RWPE2 (cell line): Measurements from ENCODE around the gene RNF212.
"Not testable (repeated sequence)": the region's sequence is repeated elsewhere in the genome, so short reads cannot be mapped to it uniquely, and the experiment has no call there.

Experiments
- ATAC-seq: fragments of 200-7000 bp; cut with Tn5 transposase; 3 replicates; pipeline ENCODE4 v1.9.1; 2021; ENCODE audit warnings: low read depth
- DNase-seq: peaks from one replicate; pipeline ENCODE4 v3.0.0-alpha.2; 2020; ENCODE audit warnings: low spot score
- H3K27ac ChIP-seq: fragments of 450-650 bp; 2 replicates; pipeline ENCODE4 v1.5.1; 2017; ENCODE audit warnings: mild to moderate bottlenecking; ENCODE audit not compliant: poor library complexity, severe bottlenecking
- H3K27me3 ChIP-seq: fragments of 250-450 bp; sonication (Bioruptor Pico); 2 replicates; pipeline ENCODE4 v1.5.1; 2021; ENCODE audit warnings: mild to moderate bottlenecking, moderate library complexity; ENCODE audit not compliant: insufficient read depth, poor library complexity, severe bottlenecking
- H3K36me3 ChIP-seq: fragments of 250-450 bp; sonication (Bioruptor Pico); 2 replicates; pipeline ENCODE4 v1.5.1; 2020; ENCODE audit warnings: low read depth, mild to moderate bottlenecking, moderate library complexity
- H3K4me1 ChIP-seq: fragments of 250-450 bp; sonication (Bioruptor Pico); 2 replicates; pipeline ENCODE4 v1.5.1; 2021; ENCODE audit warnings: mild to moderate bottlenecking, moderate library complexity; ENCODE audit not compliant: insufficient read depth, poor library complexity, severe bottlenecking
- H3K4me3 ChIP-seq: fragments of 250-450 bp; sonication (Bioruptor Pico); 2 replicates; pipeline ENCODE4 v1.5.1; 2021; ENCODE audit warnings: mild to moderate bottlenecking, moderate library complexity; ENCODE audit not compliant: severe bottlenecking
- H3K9me3 ChIP-seq: fragments of 250-450 bp; sonication (Bioruptor Pico); 2 replicates; pipeline ENCODE4 v1.5.1; 2021; ENCODE audit warnings: mild to moderate bottlenecking, moderate library complexity; ENCODE audit not compliant: severe bottlenecking
- CTCF ChIP-seq: fragments of 450-650 bp; IDR thresholded peaks from one replicate; pipeline ENCODE4 v1.5.1; 2017; ENCODE audit warnings: mild to moderate bottlenecking, moderate library complexity; ENCODE audit not compliant: poor library complexity, severe bottlenecking

RNF212 gene

DNA sequence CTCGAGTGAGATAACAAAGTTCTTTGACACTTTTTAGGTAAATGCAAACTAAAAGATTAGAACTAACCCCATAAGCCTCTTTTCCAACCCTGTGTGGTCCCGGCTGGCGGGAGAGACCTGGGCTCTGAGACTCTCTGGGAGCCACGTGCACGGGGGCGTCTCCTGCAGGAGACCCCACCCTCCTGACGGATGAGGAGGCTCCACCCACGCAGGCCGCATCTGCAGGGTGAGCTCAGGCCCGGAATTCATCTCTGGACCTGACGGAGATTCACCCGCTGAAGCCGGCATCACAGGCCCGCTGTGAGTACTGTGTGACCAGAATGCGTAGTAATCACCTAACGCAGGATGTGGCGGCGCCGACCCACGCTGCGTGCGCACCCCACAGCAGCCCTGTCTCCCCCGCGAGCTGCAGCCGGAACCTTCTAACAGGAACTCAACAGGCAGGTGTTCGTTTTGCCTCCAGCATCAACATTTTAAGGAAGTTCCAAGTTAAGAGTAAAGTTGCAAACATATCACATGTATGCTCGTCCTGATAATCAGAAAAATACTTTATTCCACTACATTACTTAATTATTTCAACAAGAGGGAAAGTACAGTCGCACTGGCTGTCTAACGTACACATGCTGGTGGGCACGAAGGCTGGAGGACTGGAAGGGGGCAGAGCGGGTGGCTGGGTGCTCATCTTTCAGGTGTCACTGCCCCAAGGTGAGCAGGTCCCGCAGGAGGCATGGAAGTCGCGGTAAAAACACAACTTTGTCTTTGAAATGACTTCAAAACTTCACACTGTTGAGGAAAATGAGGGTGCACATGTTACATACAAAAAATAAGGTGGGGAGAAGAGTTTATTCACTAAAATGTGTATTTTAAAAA lies 57.4 kb downstream of the RNF212 start:
- Histone ChIP-seq H3K4me3 (no peak overlapping the region), H3K9me3 (no peaks in the 10 kb centered on the region), H3K4me1 (no peaks in the 10 kb centered on the region), H3K27me3 (peaks cover 49% of the 10 kb centered on the region), H3K27ac (no peak overlapping the region), H3K36me3 (no peaks in the 10 kb centered on the region)
- DNase-seq (peak; percentile 42), ATAC-seq (no peak)
- TF ChIP-seq CTCF = no peak

- ATAC-seq, H3K36me3 ChIP-seq, DNase-seq, H3K4me1 ChIP-seq, H3K4me3 ChIP-seq, H3K27ac ChIP-seq, H3K9me3 ChIP-seq: not testable (repeated sequence)
- peaks cover 49% of the 10 kb centered on the region for H3K27me3 ChIP-seq
Observed at GRCh38 chr4:1055243-1055701, 58.1 kb downstream of the RNF212 start.

DNA sequence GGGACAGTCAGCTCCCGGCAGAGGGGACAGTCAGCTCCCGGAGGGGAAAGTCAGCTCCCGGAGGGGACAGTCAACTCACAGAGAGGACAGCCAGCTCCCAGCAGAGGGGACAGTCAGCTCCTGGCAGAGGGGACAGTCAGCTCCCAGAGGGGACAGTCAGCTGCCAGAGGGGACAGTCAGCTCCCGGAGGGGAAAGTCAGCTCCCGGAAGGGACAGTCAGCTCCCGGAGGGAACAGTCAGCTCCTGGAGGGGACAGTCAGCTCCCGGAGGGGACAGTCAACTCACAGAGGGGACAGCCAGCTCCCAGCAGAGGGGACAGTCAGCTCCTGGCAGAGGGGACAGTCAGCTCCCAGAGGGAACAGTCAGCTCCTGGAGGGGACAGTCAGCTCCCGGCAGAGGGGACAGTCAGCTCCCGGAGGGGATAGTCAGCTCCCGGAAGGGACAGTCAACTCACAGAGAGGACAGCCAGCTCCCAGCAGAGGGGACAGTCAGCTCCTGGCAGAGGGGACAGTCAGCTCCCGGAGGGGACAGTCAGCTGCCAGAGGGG lies 58.6 kb downstream of the RNF212 start:
- H3K27me3 ChIP-seq = peaks cover 49% of the 10 kb centered on the region
- not testable (repeated sequence) for H3K4me3 ChIP-seq

GRCh38 chr4:1053891-1054290 lies 59.5 kb downstream of the RNF212 start:
- H3K27ac ChIP-seq, H3K4me3 ChIP-seq, H3K4me1 ChIP-seq, H3K36me3 ChIP-seq, H3K9me3 ChIP-seq, DNase-seq, ATAC-seq: not testable (repeated sequence)
- H3K27me3 ChIP-seq = peaks cover 41% of the 10 kb centered on the region

More for the DNA sequence above, 58.6 kb downstream of the RNF212 start:
- DNase-seq, H3K9me3 ChIP-seq, H3K27ac ChIP-seq, ATAC-seq, H3K36me3 ChIP-seq, H3K4me1 ChIP-seq: not testable (repeated sequence)

GRCh38 chr4:1053080-1053661 lies 60.2 kb downstream of the RNF212 start:
- H3K27ac ChIP-seq = no peak overlapping the region
- no peaks in the 10 kb centered on the region for H3K4me1 ChIP-seq
- peaks cover 33% of the 10 kb centered on the region for H3K27me3 ChIP-seq
- no peaks in the 10 kb centered on the region for H3K9me3 ChIP-seq
- TF ChIP-seq CTCF = no peak
- no peak overlapping the region for H3K4me3 ChIP-seq
- ATAC-seq (peak; percentile 60), DNase-seq (peak; percentile 62)
- H3K36me3 ChIP-seq = no peaks in the 10 kb centered on the region

DNA sequence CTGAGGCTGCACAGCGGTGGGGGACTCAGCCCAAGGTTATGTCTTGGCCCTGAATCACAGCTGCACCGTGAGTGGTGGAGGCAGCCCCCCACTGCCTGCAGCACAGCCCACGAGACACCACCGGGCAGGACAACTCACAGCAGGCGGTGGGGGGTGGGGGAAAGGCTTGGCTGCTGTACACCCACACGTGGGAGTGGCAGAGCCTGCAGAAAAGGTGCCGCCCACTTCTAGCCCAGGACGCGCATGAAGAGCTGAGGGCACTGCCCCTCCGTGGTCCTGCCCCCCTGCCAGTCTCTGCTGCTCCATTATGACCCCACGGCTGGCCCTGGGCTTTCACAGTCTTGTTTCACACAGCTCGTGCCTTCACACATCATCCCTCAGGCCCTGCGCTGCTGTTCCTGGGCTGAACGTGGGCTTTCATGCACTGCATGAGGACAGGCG lies 61.1 kb downstream of the RNF212 start:
- ATAC-seq (no peak), DNase-seq (peak; percentile 41)
- H3K4me3 ChIP-seq = no peak overlapping the region
- no peaks in the 10 kb centered on the region for H3K4me1 ChIP-seq
- TF ChIP-seq CTCF = no peak
- H3K27me3 ChIP-seq = peaks cover 32% of the 10 kb centered on the region
- H3K27ac ChIP-seq = no peak overlapping the region
- no peaks in the 10 kb centered on the region for H3K36me3 ChIP-seq
- no peaks in the 10 kb centered on the region for H3K9me3 ChIP-seq
